KOPT-K1 (cell line): Measurements from ENCODE around the gene FSCN2.
"Not testable (repeated sequence)": the region's sequence is repeated elsewhere in the genome, so short reads cannot be mapped to it uniquely, and the experiment has no call there.

Experiments used
- H3K27ac ChIP-seq: fragments of 200-600 bp; sonication (generic); 2 replicates; pipeline ENCODE4 v1.5.1; 2016; ENCODE audit warnings: antibody characterized with exemption, mild to moderate bottlenecking, low read depth, low read length; ENCODE audit not compliant: poor library complexity, severe bottlenecking
- H3K36me3 ChIP-seq: fragments of 200-600 bp; sonication (generic); 2 replicates; pipeline ENCODE4 v1.5.1; 2017; ENCODE audit warnings: antibody characterized with exemption, mild to moderate bottlenecking, low read length, moderate library complexity; ENCODE audit not compliant: insufficient read depth
- H3K9me3 ChIP-seq: fragments of 200-600 bp; sonication (generic); 2 replicates; pipeline ENCODE4 v1.5.1; 2017; ENCODE audit warnings: antibody characterized with exemption, low read length, mild to moderate bottlenecking; ENCODE audit not compliant: insufficient read depth, poor library complexity, severe bottlenecking

The FSCN2 gene

GRCh38 chr17:81584771-81585170 is 56.6 kb downstream of the FSCN2 start:
- peaks cover 96% of the 10 kb centered on the region for H3K36me3 ChIP-seq
- H3K27ac ChIP-seq, result not testable (repeated sequence)

GRCh38 chr17:81586096-81586495 is 57.9 kb downstream of the FSCN2 start:
- H3K36me3 ChIP-seq, result peaks cover 97% of the 10 kb centered on the region
- H3K9me3 ChIP-seq, result no peaks in the 10 kb centered on the region

More at GRCh38 chr17:81584771-81585170, 56.6 kb downstream of the FSCN2 start:
- H3K9me3 ChIP-seq, result not testable (repeated sequence)

More at GRCh38 chr17:81586096-81586495, 57.9 kb downstream of the FSCN2 start:
- H3K27ac ChIP-seq, result no peak overlapping the region
